ENCODE measurements around the gene ALS2.

- TF ChIP-seq CTCF (IDR thresholded peaks at IDR 0.05) = no peak
- TF ChIP-seq SIN3A (IDR thresholded peaks at IDR 0.05; ENCODE audit: borderline replicate concordance, low read depth, low read length) = no peak
- TF ChIP-seq YY1 (IDR thresholded peaks at IDR 0.05; ENCODE audit: low read depth) = no peak
- no peak for TF ChIP-seq MXI1 (IDR thresholded peaks at IDR 0.05; ENCODE audit: low read depth, low read length)
- TF ChIP-seq POLR2AphosphoS5 (IDR thresholded peaks at IDR 0.05; ENCODE audit: low read depth, low read length) = no peak
- no peak for TF ChIP-seq RAD21 (IDR thresholded peaks at IDR 0.05; ENCODE audit: low read length)
- TF ChIP-seq EZH2phosphoT487 (IDR thresholded peaks at IDR 0.05; ENCODE audit: borderline replicate concordance, low read depth) = no peak
- TF ChIP-seq FOXJ3 (CRISPR knock-in tag; IDR thresholded peaks at IDR 0.05) = no peak
- no peak for TF ChIP-seq PBX3 (IDR thresholded peaks at IDR 0.05)
- TF ChIP-seq RCOR1 (IDR thresholded peaks at IDR 0.05; ENCODE audit: low read length) = no peak
- TF ChIP-seq MAX (IDR thresholded peaks at IDR 0.05; ENCODE audit: low read depth) = no peak
- no peak for TF ChIP-seq ZBTB33 (IDR thresholded peaks at IDR 0.05; ENCODE audit: borderline replicate concordance, low read depth)
- TF ChIP-seq MEF2A (IDR thresholded peaks at IDR 0.05; ENCODE audit: borderline replicate concordance, low read depth) = no peak
These were observed 124.0 kb downstream of the ALS2 start for GRCh38 chr2:201656740-201657139.
